DLD1 (cell line): ENCODE measurements around the gene MAEA.

Experiments used
- in situ Hi-C: cut with HindIII; loops from 2 replicates; pipeline ENCODE4 v1.10.0; 2017; ENCODE audit warnings: low sequenced_read_pairs

MAEA gene

DNA sequence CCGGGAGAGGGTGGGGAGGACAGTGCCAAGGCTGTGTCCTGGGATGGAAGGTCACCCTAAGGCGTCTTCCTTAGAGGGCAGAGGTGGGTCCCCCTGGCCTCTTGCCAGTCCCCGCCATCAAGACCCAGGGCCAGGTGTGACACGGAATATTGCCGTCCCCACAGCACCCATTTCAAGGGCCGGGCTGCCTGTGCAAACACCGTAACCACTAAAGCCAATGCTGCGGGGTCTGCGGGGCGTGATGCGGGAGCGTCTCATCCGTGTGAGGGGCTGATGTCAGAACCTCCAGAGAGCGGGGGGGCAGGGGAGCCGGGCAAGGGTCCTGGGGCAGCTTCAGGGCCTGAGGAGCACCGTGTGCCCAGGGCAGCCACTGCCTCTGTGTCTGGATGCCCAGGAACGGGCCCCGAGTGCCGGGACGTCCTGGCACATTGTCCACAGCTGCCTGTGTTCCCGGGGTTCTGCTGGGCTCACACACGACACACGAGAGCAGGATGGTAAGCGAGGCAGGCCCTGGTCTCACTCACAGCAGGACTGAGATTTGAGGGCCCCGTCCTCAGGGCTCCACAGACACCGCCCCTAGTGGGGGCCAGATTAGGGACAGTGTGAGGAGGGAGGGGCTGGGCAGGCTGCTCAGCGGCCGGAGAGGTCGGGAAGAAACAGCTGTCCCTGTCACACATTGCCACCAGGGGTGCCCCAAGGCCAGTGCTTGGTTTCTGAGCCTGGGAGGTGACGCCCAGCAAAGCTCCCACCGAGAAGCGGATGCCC lies 87.3 kb downstream of the MAEA start:
- in situ Hi-C loops: no loop called here

DNA sequence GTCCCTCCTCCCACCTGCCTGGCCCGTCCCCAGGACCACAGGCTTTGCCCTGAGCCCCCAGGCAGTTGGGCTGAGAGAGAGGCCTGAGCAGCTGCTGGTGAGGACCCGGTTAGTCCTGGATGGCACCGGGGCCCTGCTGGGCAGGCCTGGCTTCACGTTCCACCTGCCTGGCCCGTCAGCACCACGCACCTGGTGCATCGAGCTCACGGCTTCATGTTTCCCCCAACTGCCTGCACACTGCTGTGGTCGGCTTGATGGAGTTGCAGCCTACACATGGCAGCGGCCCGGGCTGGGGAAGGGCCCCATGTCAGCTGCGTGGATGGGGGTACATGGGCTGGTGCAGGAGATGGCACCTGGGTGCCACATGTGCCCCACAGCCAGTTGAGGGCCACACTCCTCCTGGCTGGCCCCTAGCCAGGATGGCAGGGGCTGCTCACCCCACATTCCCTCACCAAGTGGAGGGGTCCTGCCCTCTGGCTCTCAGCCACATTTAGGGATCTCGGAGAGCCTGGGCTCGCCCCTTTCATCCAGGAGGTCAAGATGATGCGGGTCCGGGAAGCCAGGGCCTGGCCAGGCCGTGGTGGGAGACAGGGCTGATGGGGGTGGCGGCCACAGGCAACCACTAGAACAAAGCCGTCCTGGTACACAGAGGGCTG lies 88.0 kb downstream of the MAEA start:
- in situ Hi-C loops: no loop called here

DNA sequence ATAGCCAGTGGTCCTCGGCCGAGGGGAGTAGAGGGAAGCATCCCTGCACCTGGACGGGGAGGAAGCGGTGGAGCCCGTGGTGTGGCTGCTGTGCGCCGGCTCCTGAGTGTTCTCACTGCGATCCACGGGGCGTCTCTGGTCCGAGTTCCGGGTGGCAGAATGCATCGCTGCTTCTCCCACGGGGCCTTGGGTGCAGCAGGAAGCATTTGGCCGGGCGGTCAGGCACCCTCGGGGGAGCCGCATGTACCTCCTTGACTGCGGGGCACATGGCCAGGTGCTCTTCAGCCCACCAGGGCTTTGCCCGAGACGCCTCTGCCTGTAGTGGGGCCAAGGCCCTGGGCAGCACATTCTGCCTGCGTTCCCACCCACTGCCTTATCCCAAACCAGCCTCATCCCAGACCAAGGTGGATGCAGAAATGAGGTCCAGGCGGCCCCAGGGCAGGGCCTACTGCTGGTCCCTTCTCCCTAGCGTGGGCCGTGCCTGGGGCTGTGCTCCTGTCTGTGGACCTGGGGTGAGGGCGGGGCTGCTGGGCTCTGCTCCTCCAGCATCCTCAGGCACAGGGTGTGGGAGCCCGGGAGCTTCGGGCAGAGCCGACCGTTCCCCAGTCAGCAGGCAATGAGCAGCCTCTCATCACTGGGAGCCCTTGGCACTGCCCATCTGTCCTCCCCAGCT lies 89.0 kb downstream of the MAEA start:
- in situ Hi-C loops: no loop called here

DNA sequence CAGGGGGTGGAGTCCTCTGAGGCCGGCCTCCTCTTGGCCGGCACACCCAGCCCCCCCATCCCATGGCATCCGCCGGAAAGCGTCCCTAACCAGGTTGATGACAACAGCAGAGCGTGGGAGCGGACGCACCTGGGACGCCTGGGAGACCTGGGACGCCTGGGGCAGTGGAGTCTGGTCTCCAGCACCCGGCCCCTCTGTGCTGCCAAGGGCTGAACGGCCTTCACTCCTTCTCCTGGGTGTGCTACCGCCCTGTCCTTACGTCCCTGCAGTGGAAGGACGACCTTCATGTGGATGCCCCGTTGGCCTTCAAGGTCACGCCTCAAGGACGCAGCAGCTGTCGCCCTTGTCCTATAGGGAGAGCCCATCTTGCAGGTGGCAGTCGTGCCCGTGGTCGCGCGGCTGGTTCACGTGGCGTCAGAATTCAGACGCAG lies 89.7 kb downstream of the MAEA start:
- in situ Hi-C loops: no loop called here

DNA sequence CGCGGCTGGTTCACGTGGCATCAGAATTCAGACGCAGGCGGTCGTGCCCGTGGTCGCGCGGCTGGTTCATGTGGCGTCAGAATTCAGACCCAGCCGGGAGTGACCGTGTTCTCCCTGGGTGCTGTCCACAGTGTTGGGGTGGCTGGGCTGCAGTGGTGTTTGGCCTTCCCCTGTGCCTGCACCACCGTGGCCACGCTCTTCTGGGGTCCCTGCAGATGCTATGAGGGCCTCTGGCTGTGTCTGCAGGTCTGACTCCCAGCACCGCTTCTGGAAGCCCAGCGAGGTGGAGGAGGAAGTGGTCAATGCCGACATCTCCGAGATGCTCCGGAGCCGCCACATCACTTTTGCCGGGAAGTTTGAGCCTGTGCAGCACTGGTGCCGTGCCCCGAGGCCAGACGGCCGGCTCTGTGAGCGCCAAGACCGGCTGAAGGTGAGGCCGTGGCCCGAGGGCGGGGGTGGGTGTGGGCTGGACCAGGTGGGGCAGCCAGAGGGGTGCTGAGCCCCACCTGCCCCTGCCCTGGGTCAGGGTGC lies 90.2 kb downstream of the MAEA start:
- in situ Hi-C loops: no loop called here

DNA sequence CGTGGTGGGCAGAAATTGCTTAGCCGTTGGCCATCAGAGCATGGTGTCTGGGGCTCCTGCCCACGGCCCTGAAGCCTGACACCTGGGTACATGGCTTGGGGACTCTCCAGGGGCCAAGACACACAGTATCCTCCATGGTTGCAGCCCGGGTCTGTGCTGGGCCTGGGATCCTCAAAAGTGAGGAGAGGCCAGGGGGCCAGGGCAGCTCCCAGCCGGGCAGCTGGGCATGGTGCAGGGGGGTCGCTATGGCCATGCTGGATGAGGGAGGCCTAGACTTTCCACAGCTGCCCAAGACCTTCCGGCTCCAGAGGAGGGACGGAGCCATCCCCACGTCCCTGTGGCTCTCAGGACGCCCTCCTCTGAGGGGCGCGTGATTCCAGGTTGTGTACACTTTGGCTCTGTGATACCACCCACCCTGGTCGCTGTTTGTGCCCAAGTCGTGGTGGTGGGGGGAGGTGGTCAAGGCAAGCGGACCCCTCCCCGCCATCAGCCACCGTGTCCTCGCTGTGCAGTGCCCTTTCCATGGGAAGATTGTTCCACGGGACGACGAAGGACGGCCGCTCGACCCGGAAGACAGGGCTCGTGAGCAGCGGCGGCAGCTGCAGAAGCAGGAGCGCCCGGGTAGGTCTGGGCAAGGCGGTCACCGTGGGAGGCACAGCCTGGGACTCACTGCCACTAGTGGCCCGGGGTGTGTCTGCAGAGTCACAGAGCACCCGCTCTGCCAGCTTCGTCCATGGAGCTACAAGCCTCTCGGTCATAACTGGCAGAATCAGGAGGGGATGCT lies 90.9 kb downstream of the MAEA start:
- in situ Hi-C loops: no loop called here

DNA sequence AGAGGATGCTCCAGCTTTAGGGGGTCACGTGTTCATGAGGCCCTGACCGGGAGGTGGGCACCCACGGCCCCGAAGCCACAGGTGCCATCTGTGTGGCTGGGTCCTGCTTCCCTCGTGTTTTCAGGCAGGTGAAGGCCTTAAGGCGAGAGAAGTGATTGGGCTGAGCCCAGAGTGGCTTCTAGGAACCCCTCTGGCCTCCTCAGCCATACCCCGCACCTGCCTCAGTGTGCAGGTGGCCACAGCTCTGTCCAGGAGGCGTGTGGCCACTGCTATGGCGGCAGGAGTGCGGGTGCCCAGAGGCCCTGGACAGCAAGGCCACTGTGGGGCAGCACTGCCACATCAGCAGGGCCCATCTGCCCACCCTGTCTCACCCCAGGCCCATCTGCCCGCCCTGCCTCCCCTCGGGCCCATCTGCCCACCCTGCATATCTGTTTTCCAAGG lies 91.5 kb downstream of the MAEA start:
- in situ Hi-C loops: no loop called here

DNA sequence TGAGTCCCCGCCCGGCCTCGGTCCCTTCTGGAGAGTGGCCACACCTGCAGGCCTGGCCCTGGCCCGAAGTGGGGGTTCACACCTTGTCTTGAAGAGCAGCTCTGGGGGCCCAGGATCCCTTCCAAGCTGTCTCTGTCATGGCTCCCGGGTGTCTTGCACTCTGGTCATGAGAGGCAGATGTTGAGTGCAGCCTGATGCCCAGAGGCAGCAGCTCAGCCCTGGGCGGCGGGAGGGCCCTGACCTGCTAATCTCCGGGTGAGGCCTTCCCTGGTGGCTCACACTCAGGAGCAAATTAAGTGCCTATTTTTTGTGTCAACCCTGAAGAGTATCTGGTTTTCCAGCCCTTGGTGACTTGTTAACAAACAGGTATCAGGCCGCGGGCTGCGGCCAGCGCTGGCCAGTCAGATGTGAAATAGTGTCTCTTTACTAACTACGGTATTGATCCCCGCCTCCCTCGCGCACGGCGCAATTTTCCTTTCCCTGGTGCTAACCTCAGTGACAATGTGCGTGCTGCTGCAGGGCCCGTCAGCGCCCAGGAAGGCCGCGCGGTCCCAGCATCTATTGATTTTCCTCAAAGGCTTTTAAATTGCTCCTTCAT lies 92.4 kb downstream of the MAEA start:
- in situ Hi-C loops: no loop called here

DNA sequence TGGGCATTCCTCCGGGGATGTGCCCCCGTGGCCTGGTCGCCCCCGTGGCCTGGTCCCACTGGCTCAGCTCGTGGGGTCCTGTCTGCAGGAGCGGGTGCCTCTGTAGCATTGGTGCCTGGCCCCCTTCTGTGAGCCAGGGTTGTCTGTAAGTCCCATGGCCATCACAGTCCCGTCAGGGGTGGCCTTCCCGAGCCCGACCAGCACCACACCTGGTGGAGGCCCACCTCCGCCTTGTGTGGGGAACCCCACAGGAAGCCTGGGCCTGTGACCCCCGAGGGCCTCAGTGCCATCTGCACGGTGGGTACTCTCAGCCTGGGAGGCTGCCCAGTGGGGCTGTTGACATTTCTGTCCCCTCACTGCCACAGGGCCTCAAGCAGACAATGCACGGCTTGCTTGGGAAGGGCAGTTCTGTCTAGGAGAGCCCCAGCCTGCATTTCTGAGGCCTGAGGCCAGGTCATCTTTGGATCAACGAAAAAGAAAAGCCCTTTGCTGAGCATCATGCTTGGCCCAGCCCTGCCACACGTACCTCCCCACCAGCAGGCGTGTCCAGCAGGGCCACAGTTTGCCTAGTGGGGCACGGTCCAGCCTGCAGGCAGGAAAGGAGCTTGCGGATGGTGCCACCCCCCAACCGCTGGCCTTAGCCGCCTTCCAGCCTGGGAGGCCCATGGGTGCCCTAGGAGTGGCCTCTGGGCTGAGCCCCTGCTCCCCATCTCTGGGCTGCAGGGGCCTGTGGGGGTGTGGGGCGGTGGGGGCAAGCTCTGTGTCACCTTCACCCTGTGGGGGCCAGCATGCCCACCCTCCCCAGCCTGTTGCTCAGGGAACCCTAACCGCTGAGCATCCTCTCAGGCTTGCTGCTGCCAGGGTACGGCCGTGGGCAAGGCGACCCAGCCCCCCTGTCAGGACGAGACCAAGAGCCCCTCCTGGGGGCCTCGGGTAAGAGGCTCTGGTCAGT lies 93.4 kb downstream of the MAEA start:
- in situ Hi-C loops: no loop called here

DNA sequence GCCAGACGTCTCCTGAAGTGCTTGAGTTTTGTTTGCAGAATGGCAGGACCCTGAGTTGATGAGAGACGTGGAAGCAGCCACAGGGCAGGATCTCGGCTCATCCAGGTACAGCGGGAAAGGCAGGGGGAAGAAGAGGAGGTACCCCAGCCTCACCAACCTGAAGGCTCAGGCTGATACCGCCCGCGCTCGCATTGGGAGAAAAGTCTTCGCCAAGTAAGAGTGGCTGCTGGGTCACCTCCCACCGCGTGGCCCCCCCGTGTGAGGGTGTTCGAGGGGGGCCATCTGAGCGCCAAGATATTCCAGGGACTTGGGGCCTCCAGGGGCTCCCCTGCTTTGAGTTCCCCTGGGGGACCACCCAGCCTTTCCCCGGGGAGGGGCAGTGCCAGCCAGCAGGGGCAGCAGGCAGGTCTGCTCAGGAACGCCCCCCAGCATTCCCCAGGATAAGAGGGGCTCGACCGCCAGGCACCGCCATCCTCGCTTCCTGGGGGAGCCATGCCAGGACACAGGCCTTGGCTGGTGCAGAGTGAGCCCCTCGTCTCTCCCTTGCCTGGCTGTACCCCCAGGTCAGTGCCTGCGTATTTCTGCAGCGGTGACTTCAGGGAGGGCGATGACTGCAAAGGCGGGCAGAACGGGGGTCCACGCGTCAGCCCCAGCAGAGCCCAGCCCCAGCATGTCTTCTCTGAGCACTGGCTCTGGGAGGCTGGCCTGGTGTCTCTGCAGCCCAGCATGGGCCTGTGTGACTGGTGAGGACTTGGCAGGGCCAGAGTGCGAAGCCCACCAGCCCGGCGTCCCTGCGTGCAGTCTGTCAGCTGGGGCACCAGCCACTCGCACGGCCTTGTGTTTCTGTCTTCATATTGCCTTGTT lies 94.3 kb downstream of the MAEA start:
- in situ Hi-C loops: no loop called here

DNA sequence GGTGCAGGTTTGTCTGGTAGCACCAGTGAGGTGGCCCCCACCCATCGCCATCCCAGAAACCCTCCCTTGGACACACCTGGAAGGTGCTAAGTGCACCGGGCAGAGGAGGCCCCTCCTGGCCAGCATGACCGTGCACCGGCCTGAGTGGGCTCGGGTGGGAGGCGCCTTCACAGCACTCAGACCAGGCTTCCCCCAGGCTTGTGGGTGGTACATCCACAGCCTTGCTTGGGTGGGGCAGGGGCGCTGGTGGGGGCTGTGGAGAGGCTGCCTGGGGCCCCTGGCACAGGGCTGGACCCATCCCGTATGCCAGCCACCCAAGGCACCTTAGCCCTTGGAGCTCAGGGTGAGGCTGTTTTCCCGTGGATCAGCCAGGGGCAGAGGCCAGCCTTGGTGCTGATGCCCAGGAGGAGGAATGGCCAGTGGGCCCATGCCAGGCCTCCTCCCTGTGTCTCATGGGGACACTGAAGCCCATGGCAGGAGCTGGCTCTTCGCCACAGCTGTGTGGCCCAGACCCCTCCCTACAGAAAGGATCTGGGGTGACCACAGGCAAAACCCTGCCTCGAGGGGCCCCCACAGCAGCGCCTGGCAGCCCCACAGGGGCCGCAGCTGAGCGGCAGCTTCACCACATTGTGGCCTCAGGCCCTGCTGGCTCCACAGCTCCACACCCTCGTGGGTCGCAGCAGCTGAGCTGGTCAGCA lies 95.1 kb downstream of the MAEA start:
- in situ Hi-C loops: no loop called here

DNA sequence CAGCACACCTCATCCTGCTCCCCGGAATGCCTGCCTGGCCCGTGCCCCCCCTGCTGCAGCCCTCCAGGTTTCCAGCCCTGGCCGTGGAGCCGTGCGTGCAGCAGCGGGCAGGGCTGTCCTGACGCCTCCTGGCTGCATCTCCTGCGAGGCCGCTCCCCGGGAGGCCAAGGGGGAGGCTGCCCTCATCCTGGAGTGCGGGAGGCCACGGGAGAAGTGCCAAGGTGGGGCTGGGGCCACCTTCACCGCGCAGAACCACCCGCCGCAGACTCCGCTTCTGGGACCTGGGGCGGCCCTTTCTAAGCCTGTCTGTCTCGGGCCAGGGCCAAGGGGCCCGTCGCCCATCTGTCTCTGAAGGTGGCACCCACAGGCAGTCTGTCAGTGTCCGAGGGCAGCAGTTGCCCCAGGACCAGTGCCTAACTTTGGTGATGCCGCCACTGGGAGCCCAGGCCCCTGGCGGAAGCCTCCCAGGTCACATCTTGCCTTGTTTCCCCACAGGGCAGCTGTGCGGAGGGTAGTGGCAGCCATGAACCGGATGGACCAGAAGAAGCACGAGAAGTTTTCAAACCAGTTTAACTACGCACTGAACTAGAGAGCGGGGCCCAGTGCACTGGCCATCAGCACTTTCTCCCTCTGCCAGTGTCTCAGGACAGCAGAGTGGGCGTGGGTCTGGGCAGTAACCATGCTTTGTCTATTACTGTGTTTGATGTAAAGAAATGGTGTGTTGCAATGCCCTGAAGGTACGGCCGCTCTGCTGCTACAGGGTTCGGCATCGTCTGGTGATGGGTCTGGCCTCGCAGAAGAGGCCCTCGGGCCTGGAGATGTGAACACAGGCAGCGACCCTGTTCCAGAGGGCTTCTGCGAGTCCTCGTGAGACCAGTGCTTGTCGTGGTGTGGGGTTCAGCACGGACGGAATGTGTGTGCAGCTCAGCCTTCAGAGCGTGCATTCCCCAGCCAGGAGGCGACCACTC lies 96.0 kb downstream of the MAEA start:
- in situ Hi-C loops: no loop called here
